ENCODE results near the gene BTBD9.

BTBD9 gene

DNA sequence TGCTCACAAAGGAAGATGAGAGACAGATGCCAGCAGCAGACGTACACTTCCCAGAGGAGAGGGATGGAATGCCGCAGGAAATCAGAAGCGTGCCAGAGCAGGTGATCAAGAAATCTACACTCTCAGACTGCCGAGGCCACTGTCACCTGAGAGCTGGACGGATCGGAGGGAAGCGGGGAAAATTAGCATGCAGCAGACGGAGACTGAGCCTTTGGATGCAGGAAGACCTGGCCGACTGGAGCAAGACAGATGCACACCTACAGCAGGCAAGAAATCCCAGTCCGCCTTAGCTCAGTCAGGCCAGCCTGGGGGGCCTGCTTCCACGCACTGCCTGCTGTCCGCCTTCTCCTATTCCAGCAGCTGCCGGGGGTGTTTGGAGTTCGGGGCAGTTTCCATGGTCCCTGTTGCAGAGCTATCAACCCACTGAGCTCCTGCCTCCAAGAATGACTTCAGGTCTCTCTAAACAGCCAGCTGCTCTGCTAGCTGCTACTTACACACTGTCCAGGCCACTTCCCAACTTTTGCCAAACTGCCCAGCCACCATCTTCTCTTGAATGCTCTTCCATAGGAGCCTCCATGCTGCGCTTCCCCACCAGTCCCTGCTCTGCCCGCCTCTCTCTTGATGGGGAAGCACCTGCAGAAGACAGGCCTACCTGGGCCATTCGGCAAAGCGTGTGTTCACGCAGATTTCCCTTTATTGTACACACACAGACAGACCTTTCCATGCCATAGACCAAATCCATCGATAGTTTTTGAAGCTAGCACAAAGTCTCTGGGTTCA, 451.7 kb downstream of the BTBD9 start:
- no peak for DNase-seq

DNA sequence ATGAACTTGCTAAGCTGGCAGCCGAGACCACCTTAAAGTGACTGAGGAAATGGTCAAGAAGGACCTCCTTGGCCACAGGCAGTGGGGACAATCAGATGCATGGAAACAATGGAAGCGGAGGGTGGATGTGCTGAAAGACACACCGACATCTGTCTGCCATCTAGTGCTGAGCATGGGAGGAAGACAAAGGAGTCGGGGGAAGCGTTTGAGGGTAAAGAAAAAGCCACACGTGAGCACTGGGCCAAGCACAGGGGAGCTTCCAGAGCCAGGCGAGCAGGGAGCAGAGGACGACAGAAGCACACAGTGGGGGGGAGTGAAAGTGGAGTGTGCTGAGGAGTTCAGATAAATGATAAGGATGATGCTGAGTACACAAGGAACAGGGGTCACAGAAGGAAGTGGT, 452.4 kb downstream of the BTBD9 start:
- no peak for DNase-seq

DNA sequence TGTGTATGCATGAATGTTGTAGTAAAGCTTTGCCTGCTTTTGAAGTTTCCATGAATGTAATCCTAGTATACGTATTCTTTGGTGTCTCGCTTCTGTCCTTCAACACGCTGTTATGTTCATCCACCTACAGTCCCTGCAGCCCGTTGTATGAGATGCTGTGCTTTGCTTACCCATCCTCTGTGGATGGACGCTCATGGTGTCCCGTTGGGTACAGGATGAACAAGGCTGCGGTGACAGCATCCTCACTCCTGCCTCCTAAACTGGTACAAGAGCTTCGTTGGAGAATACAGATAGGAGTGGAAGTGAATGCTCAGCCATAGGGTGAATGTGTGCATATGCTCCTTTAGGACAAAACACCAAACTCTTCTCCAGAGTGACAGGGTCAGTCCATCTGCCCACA, 454.0 kb downstream of the BTBD9 start:
- DNase-seq, result no peak

DNA sequence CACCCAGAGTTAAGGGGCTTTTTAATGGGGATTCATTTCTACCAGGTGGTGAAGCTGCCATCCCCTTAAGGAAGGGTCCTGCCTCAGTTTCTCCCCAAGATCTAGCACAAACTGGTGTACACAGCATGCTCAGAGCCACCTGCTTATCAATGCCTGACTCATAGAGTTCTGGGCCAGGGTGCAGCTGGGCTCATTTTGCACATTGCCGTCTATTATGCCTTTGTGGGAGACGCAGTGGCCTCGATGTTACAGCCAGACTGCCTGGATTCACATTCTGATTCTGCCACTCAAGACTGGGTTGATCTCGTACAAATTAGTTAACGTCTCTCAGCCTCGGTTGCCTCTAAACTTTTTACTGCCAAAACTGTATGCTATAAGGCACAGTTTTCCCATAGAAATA, 454.5 kb downstream of the BTBD9 start:
- DNase-seq, result no peak

DNA sequence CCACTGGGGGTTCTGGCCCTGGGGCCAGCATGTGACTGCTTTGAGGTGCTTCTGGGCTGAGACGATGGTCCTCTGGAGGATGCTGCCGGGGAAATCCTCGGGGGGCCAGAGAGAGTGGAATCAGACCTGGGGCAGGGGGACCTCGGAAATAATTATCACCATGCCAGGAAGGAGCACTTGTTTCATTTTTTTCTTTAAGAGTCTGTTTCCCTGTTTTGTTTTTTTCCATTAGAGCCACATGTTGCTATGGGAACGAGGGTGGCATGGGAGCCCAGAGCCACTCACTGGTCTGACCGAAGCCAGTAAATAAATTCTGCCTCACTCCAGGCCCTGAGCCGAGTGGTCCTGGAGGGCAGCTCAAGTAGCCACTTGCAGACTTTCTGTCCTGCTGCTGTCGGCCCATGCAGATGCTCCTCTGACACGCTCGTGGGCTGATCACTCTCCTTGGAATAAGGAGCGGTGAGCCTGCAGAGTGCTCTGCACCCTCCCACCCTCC, 455.1 kb downstream of the BTBD9 start:
- DNase-seq, result no peak

DNA sequence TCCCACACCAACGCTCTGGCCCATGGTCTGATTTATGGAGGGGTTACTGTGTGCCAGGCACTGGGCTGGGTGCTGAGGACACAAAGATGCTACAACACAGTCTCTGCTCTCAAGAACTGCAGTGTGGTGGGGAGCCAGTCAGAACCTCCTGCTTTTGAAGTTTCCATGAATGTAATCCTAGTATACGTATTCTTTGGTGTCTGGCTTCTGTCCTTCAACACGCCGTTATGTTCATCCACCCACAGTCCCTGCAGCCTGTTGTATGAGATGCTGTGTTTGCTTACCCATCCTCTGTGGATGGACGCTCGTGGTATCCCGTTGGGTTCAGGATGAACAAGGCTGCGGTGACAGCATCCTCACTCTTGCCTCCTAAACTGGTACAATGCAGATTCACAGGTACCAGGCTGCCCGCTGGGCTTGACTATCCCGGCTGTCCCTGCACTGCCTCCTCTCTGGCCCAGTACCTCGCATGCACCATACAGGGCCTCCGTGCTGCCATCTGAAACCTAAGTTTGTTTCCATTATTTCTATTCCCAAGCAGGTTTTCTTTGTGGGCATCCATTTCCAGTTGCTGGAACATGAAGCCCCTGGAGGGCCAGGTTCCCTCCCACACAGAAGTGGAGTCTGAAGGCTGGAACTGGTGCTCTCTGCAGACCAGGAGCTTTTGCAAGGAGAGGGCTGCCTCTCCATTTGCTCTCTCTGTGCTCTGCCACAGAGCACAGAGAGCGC, 455.7 kb downstream of the BTBD9 start:
- no peak for DNase-seq

DNA sequence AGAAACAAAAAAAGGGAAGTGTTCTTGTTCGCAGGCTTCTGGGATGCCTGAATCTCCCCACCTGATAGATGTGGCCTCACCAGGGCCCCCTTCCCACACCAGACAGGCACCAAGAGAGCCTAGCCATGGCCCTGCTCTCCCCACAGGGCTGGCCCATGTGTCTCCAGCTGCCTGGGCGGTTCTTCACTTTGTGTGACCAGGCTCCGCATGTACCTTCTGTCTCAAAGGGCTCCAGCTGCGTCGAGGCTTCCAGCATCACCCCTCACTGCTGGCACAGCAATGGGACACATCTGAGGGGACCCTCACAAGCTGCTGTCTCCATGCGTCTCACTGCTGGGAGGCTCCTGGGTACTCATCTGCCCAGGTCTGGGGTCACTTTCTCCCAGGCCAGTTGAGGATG, 457.3 kb downstream of the BTBD9 start:
- no peak for DNase-seq

DNA sequence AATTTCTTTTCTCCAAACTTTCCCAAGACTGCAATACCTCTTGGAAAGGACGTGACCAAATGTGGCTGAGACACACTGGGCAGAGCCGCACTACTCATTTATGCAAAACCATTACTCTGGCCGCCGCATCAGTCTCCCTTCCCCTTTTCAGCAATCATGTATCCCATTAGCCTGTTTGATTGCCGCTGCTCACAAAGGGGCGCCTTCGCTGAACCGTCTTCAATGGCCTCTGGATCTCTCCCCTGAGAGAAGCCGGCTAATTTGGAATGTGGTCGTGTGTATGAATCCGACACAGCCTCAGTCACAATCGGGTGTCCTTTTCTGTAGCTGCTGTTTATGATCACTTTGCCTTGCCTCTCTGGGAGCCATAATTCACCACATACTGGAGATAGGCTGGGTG, 459.1 kb downstream of the BTBD9 start:
- no peak for DNase-seq

DNA sequence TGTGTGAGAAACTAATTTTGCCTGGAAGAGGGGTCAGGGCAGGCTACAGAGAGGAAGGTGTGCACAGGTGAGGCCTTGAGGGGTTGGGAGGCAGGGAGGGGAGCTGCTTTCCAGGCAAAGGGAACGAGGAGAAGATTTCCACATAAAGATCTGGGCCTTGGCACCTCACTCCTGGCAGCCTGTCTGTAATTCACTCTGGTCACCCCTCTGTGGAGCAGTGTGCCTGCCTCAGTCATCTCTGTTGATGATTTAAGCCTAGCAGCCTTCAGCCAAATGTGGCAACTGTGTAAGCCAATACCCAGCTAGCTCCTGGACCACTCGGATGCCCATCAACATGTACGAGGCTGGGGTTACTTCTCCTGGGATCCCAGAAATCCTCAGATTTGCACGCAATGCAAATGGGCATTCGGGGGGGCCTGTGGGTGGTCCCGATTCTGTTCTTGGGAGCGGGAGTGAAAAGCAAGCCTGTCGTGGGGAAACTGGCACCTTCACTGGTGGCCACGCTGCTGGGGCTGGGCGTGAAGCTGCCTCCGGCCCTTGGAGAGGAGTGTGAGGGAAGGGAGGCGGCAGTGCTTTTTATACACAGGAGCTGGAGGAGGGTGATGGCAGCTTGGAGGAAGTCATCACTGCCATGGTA, 459.8 kb downstream of the BTBD9 start:
- DNase-seq, result no peak

DNA sequence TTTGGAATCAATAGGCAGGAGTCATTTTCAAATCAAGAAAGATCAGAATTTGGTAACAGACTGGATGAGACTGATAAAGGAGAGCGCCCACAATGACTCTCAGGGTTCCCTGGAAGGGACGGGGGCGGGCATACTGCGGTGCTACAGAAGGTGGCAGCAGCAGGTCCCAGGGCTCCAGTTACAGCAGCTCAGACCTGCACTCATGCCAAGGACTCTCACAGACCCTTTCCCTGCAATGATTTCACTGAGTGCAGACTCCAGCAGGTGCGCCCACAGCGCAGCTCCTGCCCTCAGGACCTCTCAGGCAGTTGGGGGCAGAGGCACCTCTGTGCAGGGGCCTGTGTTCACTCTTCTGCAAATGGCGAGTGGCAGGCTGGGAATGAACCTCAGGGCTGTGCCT, 460.4 kb downstream of the BTBD9 start:
- no peak for DNase-seq

DNA sequence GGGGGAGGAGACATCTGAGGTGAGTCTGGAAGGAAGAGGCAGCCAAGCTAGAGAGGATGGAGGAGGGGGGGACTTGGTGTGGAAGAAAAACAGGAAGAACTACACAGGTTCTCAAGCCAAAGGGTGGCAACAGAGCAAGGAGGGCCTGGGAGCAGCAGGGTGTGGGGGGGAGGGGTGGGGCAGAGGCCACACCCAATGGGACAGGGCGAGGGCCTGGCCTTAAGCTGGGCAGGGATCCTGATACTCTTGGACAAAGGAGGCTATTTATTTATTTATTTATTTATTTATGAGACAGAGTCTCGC, 461.2 kb downstream of the BTBD9 start:
- DNase-seq, result no peak

DNA sequence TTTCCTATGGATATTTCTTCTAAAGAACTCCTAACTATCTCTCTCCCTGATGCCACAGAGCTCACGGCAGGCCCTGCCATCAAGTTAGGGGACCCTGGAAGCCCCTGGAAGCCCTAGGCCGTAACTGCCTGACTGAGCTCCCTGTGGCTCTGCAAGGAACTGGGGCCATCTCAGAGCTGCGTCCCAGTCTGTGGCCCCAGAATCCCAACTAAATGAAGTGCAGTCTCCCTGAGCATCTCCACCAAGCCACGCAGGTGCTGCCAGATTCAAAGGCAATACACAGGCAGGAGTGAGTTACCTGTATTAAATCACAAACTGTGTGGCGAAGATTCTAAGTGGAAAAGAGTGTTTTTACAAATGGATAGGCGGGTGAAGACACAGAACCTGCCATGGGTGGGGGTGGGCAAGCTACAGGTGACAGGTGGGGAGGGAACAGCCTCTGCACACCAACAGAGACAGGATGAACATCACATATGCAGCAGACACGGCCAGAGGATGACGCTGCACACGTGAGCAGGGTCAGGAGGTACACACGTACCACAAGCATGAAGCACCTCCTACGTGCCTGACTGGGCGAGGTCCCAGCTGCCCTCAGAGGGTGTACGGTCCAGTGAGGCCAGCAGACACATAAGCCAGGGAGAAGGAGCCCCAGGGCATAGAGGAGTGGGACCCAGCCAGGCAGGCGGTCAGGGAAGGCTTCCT, 461.7 kb downstream of the BTBD9 start:
- DNase-seq, result no peak

DNA sequence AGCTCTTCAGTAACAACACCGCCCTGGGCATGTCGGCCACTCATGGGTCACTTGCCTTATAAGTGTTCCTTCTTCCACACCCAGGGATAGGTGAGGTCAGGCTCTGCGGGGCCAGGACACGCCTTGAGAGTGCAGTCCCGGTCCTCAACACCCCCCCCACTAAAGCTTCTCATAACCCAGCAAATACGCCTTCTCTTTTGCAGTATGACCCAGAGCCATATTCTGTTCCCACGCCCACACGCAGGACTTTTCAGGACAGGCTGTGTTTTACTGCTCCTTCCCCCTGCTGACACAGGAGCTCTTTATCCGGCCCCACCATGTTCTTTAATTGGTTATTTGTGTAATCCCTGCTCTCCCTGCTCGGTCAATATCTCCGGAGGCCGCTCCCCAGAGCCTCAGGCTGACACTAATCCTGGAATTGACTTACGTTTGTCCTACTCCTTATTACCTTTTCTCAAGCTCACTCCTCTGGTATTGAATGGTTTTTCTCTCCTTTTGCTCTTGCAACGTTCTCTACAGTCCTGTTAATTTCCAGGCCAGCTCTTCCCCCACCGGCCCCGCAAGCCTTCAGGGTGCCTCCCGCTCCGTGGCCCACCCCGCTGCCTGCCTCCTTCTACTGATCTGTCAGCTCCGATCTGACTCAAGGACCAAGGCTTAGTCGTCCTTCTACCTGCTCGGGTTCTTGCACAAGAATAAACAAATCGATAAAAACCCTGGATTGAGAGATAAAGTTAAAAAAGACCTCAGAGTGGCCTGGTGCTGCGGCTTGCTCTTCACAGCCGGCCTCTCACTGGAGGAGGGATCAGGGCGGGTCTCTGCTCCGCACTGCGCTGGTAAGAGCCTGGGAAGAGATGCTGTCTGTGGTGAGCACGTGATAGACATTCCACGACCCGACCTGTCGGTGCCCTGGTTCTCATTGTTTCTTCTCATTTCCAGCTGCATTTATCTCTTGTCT, 462.7 kb downstream of the BTBD9 start:
- DNase-seq, result no peak

DNA sequence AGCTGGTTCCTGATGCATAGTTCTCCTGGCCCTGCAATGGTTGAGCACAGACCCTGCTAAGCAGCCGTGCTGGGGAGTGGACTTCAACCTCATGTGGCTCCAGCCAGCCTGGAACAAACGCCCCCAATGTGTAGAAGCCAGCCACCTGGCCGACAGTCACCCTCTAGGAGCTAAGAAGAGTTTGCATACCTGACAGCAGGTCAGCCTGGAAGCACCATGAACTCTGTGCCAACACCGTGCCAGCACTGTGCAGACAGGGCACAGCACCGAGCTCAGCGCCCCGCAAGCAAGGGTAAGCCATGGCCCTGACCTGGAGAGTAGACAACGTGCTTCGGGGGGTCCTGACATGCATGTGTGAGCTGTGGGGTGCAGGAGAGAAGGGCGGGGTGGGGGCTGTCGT, 463.9 kb downstream of the BTBD9 start:
- DNase-seq, result no peak

DNA sequence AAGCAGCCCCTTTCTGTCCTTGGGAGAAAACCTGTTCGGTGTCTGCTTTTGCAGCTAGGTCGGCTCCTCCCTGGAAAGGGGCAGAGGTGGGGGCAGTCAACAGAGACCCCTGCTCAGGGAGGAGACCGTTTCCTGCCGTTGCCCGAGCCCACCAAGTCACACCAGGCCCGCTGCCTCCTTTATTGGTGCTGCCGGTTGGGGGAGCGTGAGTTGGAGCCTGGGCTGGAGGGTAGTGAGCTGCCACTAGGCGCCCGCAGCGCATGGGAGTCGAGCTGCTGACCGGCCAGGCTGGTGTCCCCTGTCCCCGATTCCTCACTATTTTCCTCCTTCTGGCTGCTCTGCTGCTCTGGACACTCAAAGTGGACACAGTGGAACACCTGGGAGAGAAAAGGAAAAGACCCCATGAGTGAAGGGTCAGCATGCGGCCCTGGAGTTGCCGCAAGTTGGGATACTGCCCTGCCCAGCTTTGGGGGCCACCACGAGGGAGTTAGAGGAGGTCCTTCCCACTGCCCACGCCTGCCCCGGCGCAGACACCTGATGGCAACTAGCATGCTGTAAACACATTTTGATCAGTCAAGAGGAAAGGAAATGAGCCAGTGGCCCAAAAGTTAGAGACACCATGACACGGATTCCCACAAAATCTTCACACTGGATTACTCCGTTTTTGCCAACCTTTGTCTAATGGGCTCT, 464.8 kb downstream of the BTBD9 start:
- no peak for DNase-seq

DNA sequence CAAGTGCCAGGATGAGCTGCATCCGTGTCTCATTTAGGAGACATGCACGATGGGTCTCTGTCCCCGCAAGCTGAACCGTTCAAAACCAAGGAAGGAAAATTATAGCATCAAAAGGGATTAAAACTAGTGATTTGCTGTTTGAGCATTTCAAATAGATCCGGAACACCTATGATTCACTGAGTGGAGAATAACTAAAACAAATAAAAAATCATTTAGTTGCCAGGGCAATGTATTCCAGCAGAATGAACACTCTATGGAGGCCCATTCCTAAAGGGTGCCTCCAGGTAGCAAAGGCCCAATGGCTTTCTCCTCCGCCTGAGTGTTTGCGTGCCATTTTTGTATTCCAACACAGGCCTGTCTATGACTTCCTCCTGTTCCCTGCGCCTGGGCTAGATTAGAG, 465.4 kb downstream of the BTBD9 start:
- no peak for DNase-seq

DNA sequence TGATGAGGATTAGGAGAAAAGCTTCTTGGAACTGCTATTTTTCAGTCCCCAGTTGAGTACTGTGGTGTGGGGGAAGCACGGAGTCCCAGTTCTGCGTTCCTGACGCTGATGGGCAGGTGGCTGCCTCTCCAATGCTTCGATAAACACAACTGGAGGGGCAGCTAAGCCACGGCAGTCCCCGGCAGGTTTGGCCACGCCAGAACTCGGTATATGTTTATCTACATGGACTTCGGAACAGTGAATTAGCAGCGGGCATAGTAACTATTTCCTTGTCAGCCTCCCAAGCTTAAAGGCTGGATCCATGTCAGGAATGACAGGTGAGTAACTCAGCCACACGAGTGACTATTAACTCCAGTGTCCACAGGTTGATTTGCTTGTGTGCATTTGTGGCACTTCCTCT, 465.8 kb downstream of the BTBD9 start:
- no peak for DNase-seq

DNA sequence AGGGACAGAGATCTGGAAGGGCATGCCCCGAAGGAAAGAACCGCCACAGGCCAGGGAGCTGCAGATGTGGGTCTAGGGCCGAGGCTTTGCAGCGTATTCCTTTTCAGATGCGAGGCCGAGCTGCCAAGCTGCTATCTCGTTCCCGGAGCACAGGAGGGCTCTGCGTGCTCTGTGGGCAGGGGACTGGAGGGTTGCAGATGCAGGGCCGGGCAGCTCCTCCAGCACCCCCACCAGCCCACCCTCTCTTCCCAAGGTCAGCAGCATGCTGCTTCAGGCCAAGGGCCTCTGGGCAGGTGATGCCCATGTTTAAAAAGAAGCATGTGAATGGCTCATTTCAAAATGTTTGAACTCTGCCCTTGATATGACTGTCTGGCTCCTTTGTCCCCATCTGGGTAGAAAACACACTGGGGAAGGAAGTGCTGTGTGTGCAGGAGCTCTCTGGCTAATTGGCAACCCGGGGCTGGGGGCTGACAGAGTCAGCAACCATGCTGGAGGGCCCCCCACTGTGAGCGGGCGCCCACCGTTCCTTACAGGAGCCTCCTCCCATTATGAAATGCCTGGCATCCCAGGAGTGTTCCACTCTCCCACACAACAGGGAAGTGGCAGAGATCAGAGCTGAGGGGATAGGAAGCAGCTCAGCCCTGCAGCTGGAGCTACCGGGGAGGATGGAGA, 466.9 kb downstream of the BTBD9 start:
- DNase-seq, result no peak

DNA sequence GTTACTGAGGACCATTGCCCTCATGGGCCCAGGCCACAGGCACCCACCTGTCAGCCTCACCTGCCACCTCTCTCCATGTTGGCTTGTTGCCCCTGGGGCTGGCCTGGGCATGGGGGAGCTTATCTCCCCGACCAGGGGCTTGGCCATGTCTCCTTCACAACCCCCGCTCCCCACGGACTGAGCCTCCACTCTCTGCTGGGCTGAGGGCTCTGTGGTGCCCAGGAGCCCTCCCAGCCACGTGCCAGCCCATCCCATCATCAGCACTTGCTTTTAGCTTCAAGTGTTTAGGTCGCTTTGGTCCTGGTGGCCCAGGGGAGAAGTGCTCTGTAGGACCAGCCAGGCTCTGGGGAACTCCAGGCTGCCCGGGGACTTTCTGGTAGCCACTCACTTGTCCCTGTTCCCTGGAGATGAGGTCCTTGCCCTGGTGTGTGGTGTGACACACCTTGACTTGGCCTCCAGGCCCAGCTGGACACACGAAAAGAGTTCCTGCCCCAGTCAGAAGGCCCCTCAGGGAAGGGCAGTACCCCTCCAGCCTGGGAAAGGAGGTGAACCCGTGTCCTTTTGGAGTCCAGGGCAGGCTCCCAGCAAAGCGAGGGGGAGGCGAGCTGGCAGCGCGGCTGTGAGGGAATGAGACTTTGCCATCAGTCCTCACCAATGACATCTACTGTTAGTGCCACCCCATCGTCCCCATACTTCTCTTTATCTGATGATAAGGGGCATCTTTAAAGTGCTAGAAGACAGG, 467.6 kb downstream of the BTBD9 start:
- no peak for DNase-seq

DNA sequence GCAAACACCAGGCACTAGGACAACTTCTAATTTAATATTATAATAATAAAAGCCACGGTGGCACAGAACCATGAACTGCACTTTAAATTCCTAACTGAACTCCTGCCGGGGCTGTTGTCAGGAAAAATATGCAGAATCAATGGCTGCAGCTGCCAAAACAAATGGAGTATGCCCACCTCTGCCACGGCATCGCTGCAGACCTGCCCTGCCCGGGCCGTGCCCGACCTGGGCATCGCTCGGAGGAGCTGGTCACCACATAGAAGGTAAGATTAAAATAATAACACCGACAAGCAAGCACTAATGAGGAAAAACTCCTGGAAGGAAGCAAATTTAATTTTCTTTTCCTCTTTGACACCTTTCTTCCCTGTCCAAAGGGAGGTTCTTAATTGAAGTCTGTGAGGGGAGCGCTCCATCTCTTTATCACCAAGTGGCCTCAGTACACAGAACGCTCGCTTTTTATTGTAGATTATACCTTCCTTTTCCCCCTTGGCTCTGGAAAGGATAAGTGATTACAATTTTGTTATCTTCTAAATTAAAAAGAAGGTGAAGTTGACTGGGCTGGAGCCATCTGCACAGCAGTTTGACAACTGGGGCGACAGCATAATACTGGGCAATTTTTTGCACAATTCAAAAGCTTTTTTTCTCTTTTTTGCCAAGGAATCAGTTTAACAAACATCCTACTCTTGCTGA, 468.9 kb downstream of the BTBD9 start:
- no peak for DNase-seq

Data from SHP77 treated with DMSO at 0.1 percent for 48 hours (cell line).